ENCODE data around the gene MRPL9. TPM values are rescaled to one million over a fixed set of nuclear protein-coding genes. Genes with fewer than 3 reads are reported as not detected.
"Not testable (repeated sequence)": the region's sequence is repeated elsewhere in the genome, so short reads cannot be mapped to it uniquely, and the experiment has no call there.

The MRPL9 gene
- total and polyA plus RNA-seq, 2 donors: 75.3 to 113 TPM

DNA sequence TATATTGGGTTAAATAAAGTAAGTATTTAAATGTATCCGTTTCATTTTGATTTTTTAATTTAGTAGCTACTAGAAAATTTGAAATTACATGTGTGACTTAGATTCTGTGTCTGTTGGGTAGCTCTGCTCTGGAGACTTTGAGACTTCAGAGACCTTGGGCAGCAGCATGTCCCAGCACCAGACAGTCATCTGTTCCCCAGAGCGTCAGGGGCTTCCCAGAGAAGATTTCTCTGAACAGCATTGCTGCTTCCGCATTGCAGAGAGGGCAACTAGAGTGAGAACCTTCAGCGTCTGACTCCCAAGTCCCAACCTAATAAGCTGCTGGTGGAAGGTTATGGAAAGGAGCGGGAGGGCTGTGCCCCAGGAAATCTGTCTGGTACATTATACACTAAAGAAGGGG is 35.3 kb upstream of the MRPL9 start:
- Histone ChIP-seq H3K4me1 (ENCODE audit: control insufficient read depth in 2 of 2, insufficient read depth in 2 of 2, low read length in 2 of 2) (peaks cover 0 to 15% of the 10 kb centered on the region in 2 donors), H3K9me3 (ENCODE audit: control insufficient read depth in 2 of 2, insufficient read depth in 1 of 2, low read length in 1 of 2) (no peaks in the 10 kb centered on the region), H3K27ac (ENCODE audit: low read depth in 1 of 2, low read length in 1 of 2) (no peak overlapping the region), H3K4me3 (ENCODE audit: low read length in 2 of 2) (no peak overlapping the region), H3K27me3 (ENCODE audit: control insufficient read depth in 2 of 2, insufficient read depth in 1 of 2, low read length in 1 of 2) (peaks cover 0 to 5% of the 10 kb centered on the region in 2 donors), H3K36me3 (ENCODE audit: control insufficient read depth in 2 of 2, insufficient read depth in 2 of 2, low read length in 1 of 2) (peaks cover 0 to 1% of the 10 kb centered on the region in 2 donors)
- 96% methylated on average over 5 of the region's 5 CpGs for WGBS
- DNase-seq (ENCODE audit: low read depth in 6 of 9, low spot score in 9 of 9): no peak

DNA sequence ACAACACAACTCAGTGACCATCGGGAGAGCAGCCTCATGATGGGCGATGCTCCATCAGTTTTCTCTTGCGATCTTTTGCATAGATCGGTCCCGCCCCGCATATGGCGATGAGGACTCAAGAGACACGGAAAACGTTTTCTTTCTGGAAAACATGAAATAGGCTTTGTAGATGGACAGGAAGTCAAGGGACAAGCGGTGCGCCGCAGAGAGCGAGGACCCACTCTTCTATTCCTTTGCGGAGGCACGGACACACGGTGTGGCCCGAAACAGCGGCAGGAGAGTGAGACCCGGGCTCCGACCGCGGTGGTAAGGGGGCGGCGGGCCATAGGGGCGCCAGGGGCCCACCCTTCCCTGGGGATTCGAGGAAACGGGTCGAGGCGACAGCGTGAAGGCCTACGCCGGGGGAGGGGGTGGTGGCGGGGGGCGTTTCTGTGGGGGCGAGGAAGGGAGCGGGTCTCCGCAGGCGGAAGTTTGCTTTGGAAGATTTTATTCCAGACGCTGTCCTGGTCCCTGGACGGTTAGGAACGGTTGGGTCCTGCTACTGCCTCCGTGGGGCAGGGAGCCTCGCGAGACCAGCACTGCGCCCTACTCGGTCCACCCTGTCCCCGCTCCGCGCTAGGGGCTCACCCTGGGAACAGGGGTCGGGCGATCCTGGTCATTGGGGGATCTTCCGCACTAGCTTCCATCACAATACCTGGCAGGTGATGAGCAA is 27.8 kb upstream of the MRPL9 start:
- Histone ChIP-seq H3K4me1 (ENCODE audit: control insufficient read depth in 2 of 2, insufficient read depth in 2 of 2, low read length in 2 of 2) (peaks cover 0 to 10% of the 10 kb centered on the region in 2 donors), H3K9me3 (ENCODE audit: control insufficient read depth in 2 of 2, insufficient read depth in 1 of 2, low read length in 1 of 2) (no peaks in the 10 kb centered on the region), H3K36me3 (ENCODE audit: control insufficient read depth in 2 of 2, insufficient read depth in 2 of 2, low read length in 1 of 2) (no peaks in the 10 kb centered on the region), H3K4me3 (ENCODE audit: low read length in 2 of 2) (peak overlapping the region; percentile 66 to 87), H3K27ac (ENCODE audit: low read depth in 1 of 2, low read length in 1 of 2) (peak overlapping the region in 1 of 2 donors; percentile 63), H3K27me3 (ENCODE audit: control insufficient read depth in 2 of 2, insufficient read depth in 1 of 2, low read length in 1 of 2) (peaks cover 0 to 8% of the 10 kb centered on the region in 2 donors)
- DNase-seq (ENCODE audit: low read depth in 6 of 9, low spot score in 9 of 9): no peak
- WGBS: 2% methylated on average over 52 of the region's 52 CpGs

- no peaks in the 10 kb centered on the region for H3K9me3 ChIP-seq (ENCODE audit: control insufficient read depth in 2 of 2, insufficient read depth in 1 of 2, low read length in 1 of 2)
- peak; percentile 87 to 99 (median 97) for DNase-seq (ENCODE audit: low read depth in 6 of 9, low spot score in 9 of 9)
- under 1% methylated on average over 58 of the region's 58 CpGs for WGBS
- peak within 1 kb of the TSS; percentile 63 to 70 for H3K27ac ChIP-seq (ENCODE audit: low read depth in 1 of 2, low read length in 1 of 2)
- peak within 1 kb of the TSS; percentile 66 to 87 for H3K4me3 ChIP-seq (ENCODE audit: low read length in 2 of 2)
- H3K4me1 ChIP-seq (ENCODE audit: control insufficient read depth in 2 of 2, insufficient read depth in 2 of 2, low read length in 2 of 2): peaks cover 0 to 10% of the 10 kb centered on the region in 2 donors
- H3K27me3 ChIP-seq (ENCODE audit: control insufficient read depth in 2 of 2, insufficient read depth in 1 of 2, low read length in 1 of 2): peaks cover 0 to 8% of the 10 kb centered on the region in 2 donors
- H3K36me3 ChIP-seq (ENCODE audit: control insufficient read depth in 2 of 2, insufficient read depth in 2 of 2, low read length in 1 of 2): no peaks in the 10 kb centered on the region
Observed at GRCh38 chr1:151790071-151790939, 27.0 kb upstream of the MRPL9 start, which contains the start of gene TDRKH. TDRKH (minus strand) TSS chr1:151790500; CDS start chr1:151783022, 7,478 bp downstream.

GRCh38 chr1:151787689-151788088 is 24.4 kb upstream of the MRPL9 start:
- Histone ChIP-seq H3K4me3 (ENCODE audit: low read length in 2 of 2) (no peak overlapping the region), H3K36me3 (ENCODE audit: control insufficient read depth in 2 of 2, insufficient read depth in 2 of 2, low read length in 1 of 2) (peaks cover 0 to under 1% of the 10 kb centered on the region in 2 donors), H3K9me3 (ENCODE audit: control insufficient read depth in 2 of 2, insufficient read depth in 1 of 2, low read length in 1 of 2) (no peaks in the 10 kb centered on the region), H3K27ac (ENCODE audit: low read depth in 1 of 2, low read length in 1 of 2) (no peak overlapping the region), H3K4me1 (ENCODE audit: control insufficient read depth in 2 of 2, insufficient read depth in 2 of 2, low read length in 2 of 2) (peaks cover 0 to 10% of the 10 kb centered on the region in 2 donors), H3K27me3 (ENCODE audit: control insufficient read depth in 2 of 2, insufficient read depth in 1 of 2, low read length in 1 of 2) (peaks cover 0 to 8% of the 10 kb centered on the region in 2 donors)
- DNase-seq (ENCODE audit: low read depth in 6 of 9, low spot score in 9 of 9): no peak
- WGBS: 93% methylated on average over 3 of the region's 3 CpGs

- peaks cover 8% of the 10 kb centered on the region in 2 donors for H3K4me1 ChIP-seq (ENCODE audit: control insufficient read depth in 2 of 2, insufficient read depth in 2 of 2, low read length in 2 of 2)
- DNase-seq (ENCODE audit: low read depth in 6 of 9, low spot score in 9 of 9): no peak
- H3K9me3 ChIP-seq (ENCODE audit: control insufficient read depth in 2 of 2, insufficient read depth in 1 of 2, low read length in 1 of 2): no peaks in the 10 kb centered on the region
- no peaks in the 10 kb centered on the region for H3K27me3 ChIP-seq (ENCODE audit: control insufficient read depth in 2 of 2, insufficient read depth in 1 of 2, low read length in 1 of 2)
- WGBS: 86% methylated on average over 2 of the region's 2 CpGs
- H3K4me3 ChIP-seq (ENCODE audit: low read length in 2 of 2): no peak overlapping the region
- H3K36me3 ChIP-seq (ENCODE audit: control insufficient read depth in 2 of 2, insufficient read depth in 2 of 2, low read length in 1 of 2): peaks cover 3 to 9% of the 10 kb centered on the region in 2 donors
- H3K27ac ChIP-seq (ENCODE audit: low read depth in 1 of 2, low read length in 1 of 2): peak overlapping the region in 1 of 2 donors; percentile 17
Observed at GRCh38 chr1:151783796-151784195, 20.5 kb upstream of the MRPL9 start.

DNA sequence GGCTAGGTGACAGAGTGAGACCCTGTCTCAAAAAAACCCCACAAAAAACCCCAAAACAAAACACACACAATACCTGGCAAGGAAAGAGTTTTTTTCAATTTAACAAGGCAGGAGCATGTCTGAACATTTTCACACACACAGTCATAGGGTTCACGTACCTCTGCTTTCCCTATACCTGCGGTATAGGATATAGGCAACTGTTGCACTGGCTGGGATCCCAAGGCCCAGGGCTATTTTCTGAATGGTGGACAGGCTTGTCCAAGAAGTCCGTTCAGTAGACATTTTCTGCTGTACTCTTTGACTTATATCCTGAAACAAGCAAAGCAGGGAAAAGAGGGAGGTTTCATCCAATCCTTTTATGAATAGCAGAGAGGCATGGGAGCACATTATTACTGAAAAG is 19.4 kb upstream of the MRPL9 start:
- H3K4me3 ChIP-seq (ENCODE audit: low read length in 2 of 2): no peak overlapping the region
- peaks cover 9 to 11% of the 10 kb centered on the region in 2 donors for H3K36me3 ChIP-seq (ENCODE audit: control insufficient read depth in 2 of 2, insufficient read depth in 2 of 2, low read length in 1 of 2)
- H3K4me1 ChIP-seq (ENCODE audit: control insufficient read depth in 2 of 2, insufficient read depth in 2 of 2, low read length in 2 of 2): peaks cover 8% of the 10 kb centered on the region in 2 donors
- WGBS: 93% methylated on average over 3 of the region's 3 CpGs
- H3K27me3 ChIP-seq (ENCODE audit: control insufficient read depth in 2 of 2, insufficient read depth in 1 of 2, low read length in 1 of 2): no peaks in the 10 kb centered on the region
- H3K27ac ChIP-seq (ENCODE audit: low read depth in 1 of 2, low read length in 1 of 2): no peak overlapping the region
- DNase-seq (ENCODE audit: low read depth in 6 of 9, low spot score in 9 of 9): no peak
- no peaks in the 10 kb centered on the region for H3K9me3 ChIP-seq (ENCODE audit: control insufficient read depth in 2 of 2, insufficient read depth in 1 of 2, low read length in 1 of 2)

- DNase-seq (ENCODE audit: low read depth in 6 of 9, low spot score in 9 of 9): not testable (repeated sequence)
- WGBS: 92% methylated on average over 5 of the region's 5 CpGs
Observed at GRCh38 chr1:151782026-151782425, 18.7 kb upstream of the MRPL9 start.

DNA sequence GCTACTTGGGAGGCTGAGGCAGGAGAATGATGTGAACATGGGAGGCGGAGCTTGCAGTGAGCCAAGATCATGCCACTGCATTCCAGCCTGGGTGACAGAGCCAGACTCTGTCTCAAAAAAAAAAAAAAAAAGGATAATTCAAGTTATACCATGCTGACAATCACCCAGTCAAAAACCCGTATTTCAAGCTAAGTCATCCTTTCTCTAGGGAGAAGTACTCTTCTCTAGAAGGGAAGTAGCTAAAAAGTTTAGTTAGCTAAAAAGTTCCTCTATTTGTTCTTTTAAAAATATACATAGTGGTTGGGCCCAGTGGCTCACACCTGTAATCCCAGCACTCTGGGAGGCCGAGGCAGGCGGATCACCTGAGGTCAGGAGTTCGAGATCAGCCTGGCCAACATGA is 17.4 kb upstream of the MRPL9 start:
- not testable (repeated sequence) for H3K27me3 ChIP-seq (ENCODE audit: control insufficient read depth in 2 of 2, insufficient read depth in 1 of 2, low read length in 1 of 2); H3K27ac ChIP-seq (ENCODE audit: low read depth in 1 of 2, low read length in 1 of 2); DNase-seq (ENCODE audit: low read depth in 6 of 9, low spot score in 9 of 9); H3K4me3 ChIP-seq (ENCODE audit: low read length in 2 of 2); H3K9me3 ChIP-seq (ENCODE audit: control insufficient read depth in 2 of 2, insufficient read depth in 1 of 2, low read length in 1 of 2); H3K4me1 ChIP-seq (ENCODE audit: control insufficient read depth in 2 of 2, insufficient read depth in 2 of 2, low read length in 2 of 2)
- WGBS: 84% methylated on average over 5 of the region's 5 CpGs
- H3K36me3 ChIP-seq (ENCODE audit: control insufficient read depth in 2 of 2, insufficient read depth in 2 of 2, low read length in 1 of 2): peaks cover 14 to 22% of the 10 kb centered on the region in 2 donors

More at GRCh38 chr1:151782026-151782425, 18.7 kb upstream of the MRPL9 start:
- not testable (repeated sequence) for H3K4me3 ChIP-seq (ENCODE audit: low read length in 2 of 2); H3K27ac ChIP-seq (ENCODE audit: low read depth in 1 of 2, low read length in 1 of 2); H3K27me3 ChIP-seq (ENCODE audit: control insufficient read depth in 2 of 2, insufficient read depth in 1 of 2, low read length in 1 of 2); H3K9me3 ChIP-seq (ENCODE audit: control insufficient read depth in 2 of 2, insufficient read depth in 1 of 2, low read length in 1 of 2); H3K4me1 ChIP-seq (ENCODE audit: control insufficient read depth in 2 of 2, insufficient read depth in 2 of 2, low read length in 2 of 2)
- peaks cover 11% of the 10 kb centered on the region in 2 donors for H3K36me3 ChIP-seq (ENCODE audit: control insufficient read depth in 2 of 2, insufficient read depth in 2 of 2, low read length in 1 of 2)

- 11% methylated on average over 4 of the region's 4 CpGs for WGBS
- Histone ChIP-seq H3K4me3 (ENCODE audit: low read length in 2 of 2) (no peak overlapping the region), H3K9me3 (ENCODE audit: control insufficient read depth in 2 of 2, insufficient read depth in 1 of 2, low read length in 1 of 2) (no peaks in the 10 kb centered on the region), H3K27ac (ENCODE audit: low read depth in 1 of 2, low read length in 1 of 2) (no peak overlapping the region), H3K27me3 (ENCODE audit: control insufficient read depth in 2 of 2, insufficient read depth in 1 of 2, low read length in 1 of 2) (no peaks in the 10 kb centered on the region), H3K36me3 (ENCODE audit: control insufficient read depth in 2 of 2, insufficient read depth in 2 of 2, low read length in 1 of 2) (peaks cover 16 to 28% of the 10 kb centered on the region in 2 donors), H3K4me1 (ENCODE audit: control insufficient read depth in 2 of 2, insufficient read depth in 2 of 2, low read length in 2 of 2) (peaks cover 8% of the 10 kb centered on the region in 2 donors)
- DNase-seq (ENCODE audit: low read depth in 6 of 9, low spot score in 9 of 9): no peak
Observed at GRCh38 chr1:151779852-151780251, 16.6 kb upstream of the MRPL9 start.

Measured in thymus (tissue), 11 donors.